Hematopoietic multipotent progenitor cell treated with erythropoietin and hydrocortisone succinate and interleukin-3 and kit ligand, for 15 days (in vitro differentiated cells): ENCODE results near the gene TSPAN18.

ENCODE experiments used
- DNase-seq: peaks from one replicate; pipeline ENCODE4 v3.0.0-alpha.2; 2015; ENCODE audit warnings: low spot score

TSPAN18 gene

GRCh38 chr11:44777209-44778194 is 50.7 kb downstream of the TSPAN18 start:
- no peak for DNase-seq

GRCh38 chr11:44778195-44779100 is 51.7 kb downstream of the TSPAN18 start:
- DNase-seq, result peak; percentile 16

- no peak for DNase-seq
Measured at GRCh38 chr11:44779736-44780520, 53.2 kb downstream of the TSPAN18 start.

- peak; percentile 86 for DNase-seq
Measured at GRCh38 chr11:44780940-44781631, 54.3 kb downstream of the TSPAN18 start.

GRCh38 chr11:44781655-44782054 is 54.9 kb downstream of the TSPAN18 start:
- DNase-seq, result peak; percentile 21

GRCh38 chr11:44782478-44782877 is 55.7 kb downstream of the TSPAN18 start:
- DNase-seq, result no peak

- no peak for DNase-seq
Measured at GRCh38 chr11:44784436-44784760, 57.6 kb downstream of the TSPAN18 start.

GRCh38 chr11:44784851-44785250 is 58.1 kb downstream of the TSPAN18 start:
- no peak for DNase-seq

- DNase-seq, result peak; percentile 11
Measured at GRCh38 chr11:44785856-44786607, 59.3 kb downstream of the TSPAN18 start.

- DNase-seq, result no peak
Measured at GRCh38 chr11:44787070-44787469, 60.3 kb downstream of the TSPAN18 start.

GRCh38 chr11:44787981-44788380 is 61.2 kb downstream of the TSPAN18 start:
- DNase-seq, result no peak

- DNase-seq, result no peak
Measured at GRCh38 chr11:44788536-44789261, 61.9 kb downstream of the TSPAN18 start.

- DNase-seq, result no peak
Measured at GRCh38 chr11:44789496-44789895, 62.7 kb downstream of the TSPAN18 start.

- no peak for DNase-seq
Measured at GRCh38 chr11:44790211-44790610, 63.4 kb downstream of the TSPAN18 start.

- DNase-seq, result no peak
Measured at GRCh38 chr11:44791316-44791925, 64.7 kb downstream of the TSPAN18 start.

GRCh38 chr11:44792171-44792570 is 65.4 kb downstream of the TSPAN18 start:
- DNase-seq, result no peak

GRCh38 chr11:44793350-44794090 is 66.8 kb downstream of the TSPAN18 start:
- no peak for DNase-seq

GRCh38 chr11:44795803-44796535 is 69.2 kb downstream of the TSPAN18 start:
- no peak for DNase-seq
